ENCODE data around the gene NLGN4Y.

NLGN4Y gene

DNA sequence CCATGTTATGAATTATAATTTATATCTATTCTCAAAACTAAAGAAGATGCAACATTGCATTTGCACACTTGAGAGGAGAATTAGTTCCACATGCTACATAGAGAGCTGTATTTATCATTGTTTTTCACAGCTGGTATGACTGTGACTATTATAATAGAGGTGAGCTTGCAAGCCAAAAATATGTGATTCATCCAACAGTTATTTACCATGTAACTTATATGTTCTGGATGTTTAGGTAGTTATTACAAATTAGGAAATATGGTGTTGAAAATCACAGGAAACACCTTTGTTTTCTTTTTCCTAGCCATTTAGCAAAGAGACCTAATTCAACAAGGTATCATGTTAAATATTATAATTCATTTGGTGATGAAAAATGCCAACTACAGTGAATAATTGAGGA lies 183.8 kb downstream of the NLGN4Y start:
- POLR2A ChIA-PET (ENCODE audit: low non-redundant PET) = no interaction called here
- CTCF ChIA-PET = no interaction called here
- H3K27ac ChIP-seq = no peak overlapping the region
- TF ChIP-seq, protein P1, sequence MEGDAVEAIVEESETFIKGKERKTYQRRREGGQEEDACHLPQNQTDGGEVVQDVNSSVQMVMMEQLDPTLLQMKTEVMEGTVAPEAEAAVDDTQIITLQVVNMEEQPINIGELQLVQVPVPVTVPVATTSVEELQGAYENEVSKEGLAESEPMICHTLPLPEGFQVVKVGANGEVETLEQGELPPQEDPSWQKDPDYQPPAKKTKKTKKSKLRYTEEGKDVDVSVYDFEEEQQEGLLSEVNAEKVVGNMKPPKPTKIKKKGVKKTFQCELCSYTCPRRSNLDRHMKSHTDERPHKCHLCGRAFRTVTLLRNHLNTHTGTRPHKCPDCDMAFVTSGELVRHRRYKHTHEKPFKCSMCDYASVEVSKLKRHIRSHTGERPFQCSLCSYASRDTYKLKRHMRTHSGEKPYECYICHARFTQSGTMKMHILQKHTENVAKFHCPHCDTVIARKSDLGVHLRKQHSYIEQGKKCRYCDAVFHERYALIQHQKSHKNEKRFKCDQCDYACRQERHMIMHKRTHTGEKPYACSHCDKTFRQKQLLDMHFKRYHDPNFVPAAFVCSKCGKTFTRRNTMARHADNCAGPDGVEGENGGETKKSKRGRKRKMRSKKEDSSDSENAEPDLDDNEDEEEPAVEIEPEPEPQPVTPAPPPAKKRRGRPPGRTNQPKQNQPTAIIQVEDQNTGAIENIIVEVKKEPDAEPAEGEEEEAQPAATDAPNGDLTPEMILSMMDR (conservative IDR thresholded peaks at IDR 0.05; ENCODE audit: low read depth) = no peak
- DNase-seq (ENCODE audit: low spot score) = no peak

DNA sequence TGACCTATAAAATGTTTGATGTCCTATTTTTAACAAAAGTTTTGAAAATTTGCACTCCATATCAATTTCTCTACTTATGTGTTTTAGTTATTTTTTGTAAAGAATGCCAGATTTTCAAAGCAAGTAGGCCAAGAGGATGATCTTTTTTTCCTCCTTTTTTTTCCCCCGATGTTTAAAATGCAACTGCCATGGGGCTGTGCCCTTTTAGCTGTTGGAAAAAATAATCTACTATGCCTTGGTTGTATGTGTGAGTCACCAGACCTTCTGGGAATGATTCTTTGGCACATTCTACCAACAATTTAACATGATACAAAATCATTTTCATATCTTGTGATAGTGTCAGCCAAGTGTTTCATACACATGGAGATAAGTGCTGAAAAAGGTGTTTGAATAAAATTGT lies 217.3 kb downstream of the NLGN4Y start:
- CTCF ChIA-PET = no interaction called here
- TF ChIP-seq, protein P1 (conservative IDR thresholded peaks at IDR 0.05; ENCODE audit: low read depth) = no peak
- POLR2A ChIA-PET (ENCODE audit: low non-redundant PET) = no interaction called here
- DNase-seq (ENCODE audit: low spot score) = no peak
- H3K27ac ChIP-seq = no peak overlapping the region

DNA sequence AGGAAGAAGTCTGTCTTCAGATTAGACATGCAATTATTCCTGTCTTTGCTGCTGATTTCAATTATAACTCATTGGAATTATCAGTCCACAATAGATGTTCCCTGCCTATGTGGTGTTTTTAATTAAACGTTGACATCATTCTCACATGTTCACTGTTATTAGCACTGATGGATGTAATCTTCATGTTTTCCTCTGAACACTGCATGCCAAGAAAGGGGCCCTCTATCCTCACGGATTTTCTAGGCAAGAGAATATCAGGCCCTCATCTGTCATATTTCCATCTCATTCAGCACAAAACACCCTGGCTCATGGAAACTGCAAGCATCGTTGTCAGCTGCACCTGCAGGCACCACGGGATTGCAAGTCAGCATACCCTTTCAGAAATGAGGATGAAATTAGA lies 224.0 kb downstream of the NLGN4Y start:
- H3K27ac ChIP-seq = no peak overlapping the region

GRCh38 chrY:14755571-14755970 lies 231.2 kb downstream of the NLGN4Y start:
- no peak overlapping the region for H3K27ac ChIP-seq
- no peak for DNase-seq (ENCODE audit: low spot score)
- TF ChIP-seq, protein P1 (conservative IDR thresholded peaks at IDR 0.05; ENCODE audit: low read depth) = no peak
- ChIA-PET CTCF (no interaction called here), POLR2A (ENCODE audit: low non-redundant PET) (no interaction called here)

More for the DNA sequence above, 224.0 kb downstream of the NLGN4Y start:
- TF ChIP-seq, protein P1 (conservative IDR thresholded peaks at IDR 0.05; ENCODE audit: low read depth) = no peak
- DNase-seq (ENCODE audit: low spot score) = no peak
- POLR2A ChIA-PET (ENCODE audit: low non-redundant PET) = no interaction called here
- CTCF ChIA-PET = no interaction called here

- CTCF ChIA-PET = no interaction called here
- TF ChIP-seq, protein P1 (conservative IDR thresholded peaks at IDR 0.05; ENCODE audit: low read depth) = no peak
- POLR2A ChIA-PET (ENCODE audit: low non-redundant PET) = no interaction called here
- DNase-seq (ENCODE audit: low spot score) = no peak
- H3K27ac ChIP-seq = no peak overlapping the region
Measured at GRCh38 chrY:14762903-14763302, 238.6 kb downstream of the NLGN4Y start.

- CTCF ChIA-PET = no interaction called here
- H3K27ac ChIP-seq = no peak overlapping the region
- no peak for DNase-seq (ENCODE audit: low spot score)
- POLR2A ChIA-PET (ENCODE audit: low non-redundant PET) = no interaction called here
- TF ChIP-seq, protein P1 (conservative IDR thresholded peaks at IDR 0.05; ENCODE audit: low read depth) = no peak
Measured at GRCh38 chrY:14763600-14763999, 239.3 kb downstream of the NLGN4Y start.

DNA sequence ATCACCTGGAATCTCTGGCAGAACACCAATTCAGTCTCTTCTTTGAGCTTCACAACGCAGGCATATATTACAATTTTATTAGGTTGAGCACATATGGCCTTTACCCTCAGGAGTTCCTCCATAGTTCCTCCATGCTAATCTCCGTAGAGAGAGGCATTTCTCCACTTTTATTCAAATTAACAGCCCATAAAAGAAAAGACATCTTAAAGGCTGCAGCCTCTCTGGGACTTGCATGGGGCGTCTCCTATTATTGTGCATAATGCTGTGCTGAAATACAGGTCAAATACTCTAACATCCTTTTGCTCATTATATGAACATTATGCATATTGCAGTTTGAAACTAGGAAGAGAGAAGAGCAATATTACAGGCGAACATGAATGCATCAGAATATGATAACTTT lies 253.9 kb downstream of the NLGN4Y start:
- TF ChIP-seq, protein P1 (conservative IDR thresholded peaks at IDR 0.05; ENCODE audit: low read depth) = no peak
- no peak overlapping the region for H3K27ac ChIP-seq
- POLR2A ChIA-PET (ENCODE audit: low non-redundant PET) = no interaction called here
- DNase-seq (ENCODE audit: low spot score) = no peak
- CTCF ChIA-PET = no interaction called here
